Mucosa of gallbladder (tissue), 1 donor: Measurements from ENCODE around the gene VSIG8. TPM values are rescaled to one million over a fixed set of nuclear protein-coding genes. Genes with fewer than 3 reads are reported as not detected.

Experiments used
- DNase-seq: peaks from one replicate; pipeline ENCODE4 v3.0.0-alpha.2; 2020; ENCODE audit warnings: low spot score
- total RNA-seq: library from RNA; stranded (reverse); gene quantifications from one replicate; pipeline ENCODE4 v1.2.1, GENCODE V29; 2021
- donor health status: DM: no; HTN: no; CAD: no.

VSIG8 gene
- total RNA-seq, 1 donor from 2014 or later = not detected

DNA sequence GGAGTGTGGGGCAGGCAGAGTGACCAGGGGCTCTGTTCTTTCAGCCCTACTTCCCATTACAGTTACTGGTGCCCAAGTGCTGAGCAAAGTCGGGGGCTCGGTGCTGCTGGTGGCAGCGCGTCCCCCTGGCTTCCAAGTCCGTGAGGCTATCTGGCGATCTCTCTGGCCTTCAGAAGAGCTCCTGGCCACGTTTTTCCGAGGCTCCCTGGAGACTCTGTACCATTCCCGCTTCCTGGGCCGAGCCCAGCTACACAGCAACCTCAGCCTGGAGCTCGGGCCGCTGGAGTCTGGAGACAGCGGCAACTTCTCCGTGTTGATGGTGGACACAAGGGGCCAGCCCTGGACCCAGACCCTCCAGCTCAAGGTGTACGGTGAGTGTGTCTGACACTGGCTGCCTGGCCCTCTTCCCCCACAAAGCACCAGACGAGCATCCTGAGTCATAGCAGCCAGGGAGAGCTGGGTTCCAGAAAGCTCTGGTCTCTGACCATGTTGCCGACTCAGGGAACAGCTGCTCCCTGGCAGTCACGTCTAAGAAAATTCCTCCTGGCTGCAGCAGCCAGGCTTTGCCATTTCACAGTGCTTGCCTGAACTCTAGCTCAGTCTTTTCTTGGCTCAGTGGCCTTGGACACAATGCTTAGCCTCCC, 32.5 kb downstream of the VSIG8 start:
- DNase-seq = no peak

- DNase-seq = peak; percentile 32
Observed at GRCh38 chr1:159829273-159829634, 33.2 kb downstream of the VSIG8 start.

GRCh38 chr1:159828581-159829272, 33.7 kb downstream of the VSIG8 start:
- DNase-seq = no peak

- DNase-seq = no peak
Observed at GRCh38 chr1:159828176-159828575, 34.3 kb downstream of the VSIG8 start.

GRCh38 chr1:159827549-159827948, 34.9 kb downstream of the VSIG8 start:
- DNase-seq = no peak

GRCh38 chr1:159827102-159827490, 35.4 kb downstream of the VSIG8 start:
- DNase-seq = no peak

DNA sequence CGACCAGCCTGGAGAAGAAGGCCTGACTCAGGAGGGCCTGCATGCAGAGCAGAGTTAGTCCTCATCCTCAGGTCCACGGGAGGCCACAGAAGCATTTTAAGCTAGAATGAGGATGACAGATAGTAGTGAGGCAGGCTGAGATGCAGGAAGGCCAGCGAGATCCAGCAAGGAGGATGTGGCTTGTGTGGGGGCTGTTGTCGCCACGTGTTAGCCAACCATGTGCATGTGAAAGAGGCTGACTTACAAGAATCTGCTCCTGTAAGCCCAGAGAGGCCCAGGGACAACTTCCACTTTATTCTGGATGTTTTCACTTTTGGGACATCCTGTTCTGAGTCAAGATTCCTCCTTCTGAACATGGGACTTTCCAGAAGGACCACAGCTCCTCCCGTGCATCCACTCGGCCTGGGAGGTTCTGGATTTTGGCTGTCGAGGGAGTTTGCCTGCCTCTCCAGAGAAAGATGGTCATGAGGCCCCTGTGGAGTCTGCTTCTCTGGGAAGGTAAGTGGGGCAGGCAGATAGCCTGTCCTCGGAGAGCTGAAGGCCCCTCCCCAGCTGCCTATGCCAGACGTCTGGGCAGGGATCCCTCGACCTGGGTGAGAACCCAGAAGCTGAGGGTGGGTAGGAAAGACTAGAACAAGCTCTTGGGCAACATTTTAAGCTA, 35.9 kb downstream of the VSIG8 start, which contains the start of gene SLAMF8:
Gene SLAMF8 (plus strand): TSS at position 433 of the 661 bp plus-strand sequence. CDS start 26 bp downstream, at position 459.
- DNase-seq = peak; percentile 51

GRCh38 chr1:159825564-159825963, 36.9 kb downstream of the VSIG8 start:
- DNase-seq = no peak

DNA sequence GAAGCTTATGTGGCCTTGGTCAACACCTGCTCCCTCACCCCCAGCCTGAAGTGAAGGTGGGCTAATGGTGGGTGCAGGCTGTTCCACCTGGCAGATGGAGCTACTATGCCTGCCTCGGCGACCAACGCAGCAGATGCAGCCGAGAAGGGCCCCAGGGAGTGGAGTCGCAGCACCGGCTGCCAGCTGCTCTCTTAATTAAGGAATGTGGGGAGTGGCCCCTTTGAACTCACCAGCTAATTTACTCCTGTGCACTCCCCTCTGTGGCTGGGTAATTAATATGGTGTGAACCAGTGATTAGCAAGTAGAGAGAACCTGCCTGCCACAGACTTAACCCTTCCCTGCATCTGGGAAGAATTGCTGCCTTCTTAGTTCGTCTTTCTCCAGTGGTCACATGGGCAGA, 39.1 kb downstream of the VSIG8 start:
- no peak for DNase-seq

DNA sequence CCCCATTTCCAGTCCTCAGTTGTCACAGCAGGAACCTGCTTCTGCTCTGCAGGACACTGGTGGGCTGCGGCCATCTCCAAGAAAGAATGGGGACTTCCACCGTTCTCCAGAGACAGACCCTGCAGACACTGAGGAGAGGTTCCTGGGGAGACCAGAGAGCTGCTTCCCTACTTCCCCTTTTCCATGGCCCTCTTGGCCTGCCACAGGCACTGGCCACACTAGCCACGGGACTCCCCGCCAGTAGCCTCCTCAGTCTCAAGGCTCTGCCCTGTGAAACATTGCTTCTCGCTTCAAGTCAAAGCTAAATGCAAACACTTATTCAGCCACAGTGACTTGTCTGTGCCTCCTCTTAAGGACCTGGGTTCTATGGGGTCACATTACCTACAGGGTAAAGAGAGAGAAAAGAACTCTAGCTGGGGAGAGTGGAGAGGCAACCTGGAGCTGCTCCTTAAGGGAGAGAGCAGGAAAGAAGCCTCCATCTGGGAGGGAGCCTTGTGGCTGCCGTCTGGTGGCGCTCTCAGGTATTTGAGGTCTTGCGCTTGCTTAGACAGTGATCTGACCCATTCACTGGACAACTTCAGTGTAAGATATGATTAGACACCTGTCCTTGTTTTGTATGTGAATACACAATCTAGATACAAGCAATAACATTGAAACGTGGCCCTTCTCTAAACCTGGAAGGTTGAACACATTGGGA, 41.1 kb downstream of the VSIG8 start:
- no peak for DNase-seq

- DNase-seq = no peak
Observed at GRCh38 chr1:159817276-159818041, 45.0 kb downstream of the VSIG8 start.

DNA sequence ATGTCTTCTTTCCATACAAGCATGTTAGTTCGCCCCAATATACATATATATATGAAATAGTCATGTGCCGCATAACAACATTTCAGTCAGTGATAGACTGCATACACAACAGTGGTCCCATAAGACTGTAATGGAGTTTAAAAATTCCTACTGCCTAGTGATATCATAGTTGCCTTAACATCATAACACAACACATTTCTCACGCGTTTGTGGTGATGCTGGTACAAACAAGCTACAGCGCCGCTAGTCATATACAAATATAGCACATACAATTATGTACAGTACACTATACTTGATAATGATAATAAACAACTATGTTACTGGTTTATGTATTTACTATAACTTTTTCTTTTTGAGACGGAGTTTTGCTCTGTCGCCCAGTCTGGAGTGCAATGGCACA, 46.5 kb downstream of the VSIG8 start:
- DNase-seq = no peak

GRCh38 chr1:159804924-159805323, 57.5 kb downstream of the VSIG8 start:
- no peak for DNase-seq

Other genes with a start within 250 kb of the VSIG8 start
- gene CRP, start 148.1 kb downstream of the VSIG8 start, total RNA-seq = 46.3 TPM
- gene DUSP23, start 81.7 kb downstream of the VSIG8 start, total RNA-seq = 44.0 TPM
- gene FCRL6, start 60.3 kb downstream of the VSIG8 start, total RNA-seq = 0.81 TPM
- gene SLAMF8, start 35.8 kb downstream of the VSIG8 start, total RNA-seq = 7.3 TPM
- gene CFAP45, start 37.5 kb upstream of the VSIG8 start, total RNA-seq = 0.37 TPM
- gene TAGLN2, start 62.9 kb upstream of the VSIG8 start, total RNA-seq = 205 TPM
- gene IGSF9, start 83.0 kb upstream of the VSIG8 start, total RNA-seq = 12.4 TPM
- not detected for gene SLAMF9, start 91.6 kb upstream of the VSIG8 start, total RNA-seq
- gene PIGM, start 169.3 kb upstream of the VSIG8 start, total RNA-seq = 7.9 TPM
- not detected for gene KCNJ10, start 207.5 kb upstream of the VSIG8 start, total RNA-seq
- gene KCNJ9, start 218.9 kb upstream of the VSIG8 start, total RNA-seq = not detected
- 81.7 TPM for gene IGSF8, start 236.0 kb upstream of the VSIG8 start, total RNA-seq